Measurements from ENCODE around the gene R3HDM1. TPM values are rescaled to one million over a fixed set of nuclear protein-coding genes. Genes with fewer than 3 reads are reported as not detected.

R3HDM1 gene
- total RNA-seq, 4 donors from 2014 or later, result 11.1 to 17.5 (median 15.7) TPM

GRCh38 chr2:135743860-135744259, 212.6 kb downstream of the R3HDM1 start:
- no peak for TF ChIP-seq CTCF (IDR thresholded peaks at IDR 0.05)
- ATAC-seq (ENCODE audit: low FRiP score) (no peak), DNase-seq (ENCODE audit: low spot score) (no peak)

GRCh38 chr2:135744760-135745314, 213.6 kb downstream of the R3HDM1 start:
- no peak for TF ChIP-seq CTCF (IDR thresholded peaks at IDR 0.05)
- ATAC-seq (ENCODE audit: low FRiP score) (no peak), DNase-seq (ENCODE audit: low spot score) (no peak)

- no peak for DNase-seq (ENCODE audit: low spot score)
- no peak for TF ChIP-seq CTCF (IDR thresholded peaks at IDR 0.05)
- ATAC-seq (ENCODE audit: low FRiP score), result no peak
Measured at GRCh38 chr2:135745545-135745944, 214.3 kb downstream of the R3HDM1 start.

- ATAC-seq (ENCODE audit: low FRiP score) (no peak), DNase-seq (ENCODE audit: low spot score) (no peak)
- no peak for TF ChIP-seq CTCF (IDR thresholded peaks at IDR 0.05)
Measured at GRCh38 chr2:135755573-135755972, 224.3 kb downstream of the R3HDM1 start.

- DNase-seq (ENCODE audit: low spot score), result no peak
- ATAC-seq (ENCODE audit: low FRiP score), result no peak
- no peak for TF ChIP-seq CTCF (IDR thresholded peaks at IDR 0.05)
Measured at GRCh38 chr2:135756692-135757091, 225.4 kb downstream of the R3HDM1 start.

- no peak for ATAC-seq (ENCODE audit: low FRiP score)
- no peak for DNase-seq (ENCODE audit: low spot score)
Measured at GRCh38 chr2:135762022-135762421, 230.7 kb downstream of the R3HDM1 start.

More at GRCh38 chr2:135762022-135762421, 230.7 kb downstream of the R3HDM1 start:
- TF ChIP-seq CTCF (IDR thresholded peaks at IDR 0.05), result no peak
